SU-DHL-6 (cell line): ENCODE data around the gene TARBP2.

Experiments
- EZH2phosphoT487 ChIP-seq: fragments of 200-600 bp; sonication (generic), shearing (Covaris generic); conservative IDR thresholded peaks from 2 replicates; pipeline ENCODE4 v1.6.1; 2018; ENCODE audit warnings: mild to moderate bottlenecking, antibody characterized with exemption, low read length, moderate library complexity, mixed read lengths
- TF ChIP-seq, protein P1 (sequence below): fragments of 200-600 bp; sonication (generic); IDR thresholded peaks from one replicate; pipeline ENCODE4 v1.5.1; 2017; ENCODE audit warnings: antibody characterized with exemption, mild to moderate bottlenecking, low read length, moderate library complexity; ENCODE audit not compliant: insufficient read depth, poor library complexity, severe bottlenecking

DNA sequence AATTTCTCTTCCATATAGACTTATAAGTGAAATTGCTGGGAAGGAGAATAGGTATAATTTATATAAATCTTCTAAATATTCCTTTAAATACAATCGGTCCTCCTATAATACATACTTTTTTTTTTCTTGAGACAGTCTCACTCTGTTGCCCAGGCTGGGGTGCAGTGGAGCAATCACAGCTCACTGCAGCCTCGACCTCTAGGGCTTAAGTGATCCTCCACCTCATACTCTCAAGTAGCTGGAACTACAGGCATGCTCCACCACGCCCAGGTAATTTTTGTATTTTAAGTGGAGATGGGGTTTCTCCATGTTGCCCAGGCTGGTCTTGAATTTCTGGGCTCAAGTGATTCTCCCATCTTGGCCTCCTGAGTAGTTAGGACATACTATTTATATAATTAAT lies 35.9 kb downstream of the TARBP2 start:
- TF ChIP-seq EZH2phosphoT487 = no peak
- TF ChIP-seq, protein P1, sequence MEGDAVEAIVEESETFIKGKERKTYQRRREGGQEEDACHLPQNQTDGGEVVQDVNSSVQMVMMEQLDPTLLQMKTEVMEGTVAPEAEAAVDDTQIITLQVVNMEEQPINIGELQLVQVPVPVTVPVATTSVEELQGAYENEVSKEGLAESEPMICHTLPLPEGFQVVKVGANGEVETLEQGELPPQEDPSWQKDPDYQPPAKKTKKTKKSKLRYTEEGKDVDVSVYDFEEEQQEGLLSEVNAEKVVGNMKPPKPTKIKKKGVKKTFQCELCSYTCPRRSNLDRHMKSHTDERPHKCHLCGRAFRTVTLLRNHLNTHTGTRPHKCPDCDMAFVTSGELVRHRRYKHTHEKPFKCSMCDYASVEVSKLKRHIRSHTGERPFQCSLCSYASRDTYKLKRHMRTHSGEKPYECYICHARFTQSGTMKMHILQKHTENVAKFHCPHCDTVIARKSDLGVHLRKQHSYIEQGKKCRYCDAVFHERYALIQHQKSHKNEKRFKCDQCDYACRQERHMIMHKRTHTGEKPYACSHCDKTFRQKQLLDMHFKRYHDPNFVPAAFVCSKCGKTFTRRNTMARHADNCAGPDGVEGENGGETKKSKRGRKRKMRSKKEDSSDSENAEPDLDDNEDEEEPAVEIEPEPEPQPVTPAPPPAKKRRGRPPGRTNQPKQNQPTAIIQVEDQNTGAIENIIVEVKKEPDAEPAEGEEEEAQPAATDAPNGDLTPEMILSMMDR = no peak
